Panc1 (cell line): ENCODE results near the gene AQP5. TPM values are rescaled to one million over a fixed set of nuclear protein-coding genes. Genes with fewer than 3 reads are reported as not detected.

Experiments used
- ATAC-seq: fragments of 200-7000 bp; cut with Tn5 transposase; 2 replicates; pipeline ENCODE4 v1.9.1; 2020; ENCODE audit warnings: mild to moderate bottlenecking, moderate library complexity
- BruUV-seq: library from RNA; stranded (reverse); fragments of 400-500 nt; replicated peaks from 2 replicates; lab custom pipeline; 2021; lab: Mats Ljungman, UMichigan
- CTCF ChIA-PET: fragments of 300-600 bp; sonication (Branson Sonifier 250); formaldehyde crosslinking; loops from one replicate; lab custom pipeline; 2022; ENCODE audit warnings: antibody characterized with exemption; lab: Charles Lee
- POLR2A ChIA-PET: fragments of 300-600 bp; sonication (Branson Sonifier 250); formaldehyde crosslinking; loops from one replicate; lab custom pipeline; 2022; ENCODE audit warnings: antibody characterized with exemption; lab: Charles Lee
- DNase-seq: peaks from one replicate; pipeline ENCODE4 v3.0.0-alpha.2; 2010; ENCODE audit warnings: low read depth, low spot score
- H3K27ac ChIP-seq: 2 replicates; pipeline ENCODE4 v1.5.1; 2011; ENCODE audit warnings: mild to moderate bottlenecking, low read length, inconsistent platforms
- H3K27me3 ChIP-seq: fragments of 200-500 bp; sonication (Bioruptor generic); 2 replicates; pipeline ENCODE4 v1.6.0; 2014; ENCODE audit warnings: low read length, inconsistent platforms; ENCODE audit not compliant: control insufficient read depth, insufficient read depth
- H3K36me3 ChIP-seq: fragments of 200-500 bp; sonication (Bioruptor generic); 2 replicates; pipeline ENCODE4 v1.5.1; 2014; ENCODE audit warnings: inconsistent platforms, mild to moderate bottlenecking, low read length, moderate library complexity; ENCODE audit not compliant: control insufficient read depth, insufficient read depth
- H3K4me1 ChIP-seq: 2 replicates; pipeline ENCODE4 v1.5.1; 2011; ENCODE audit warnings: inconsistent platforms, mild to moderate bottlenecking, low read length, moderate library complexity; ENCODE audit not compliant: control insufficient read depth, insufficient read depth
- H3K4me3 ChIP-seq, 2 experiments: 2 replicates each; pipeline ENCODE4 v1.5.1; 2011 to 2012; ENCODE audit warnings: low read depth in 2 of 2, low read length in 2 of 2, mild to moderate bottlenecking in 2 of 2, inconsistent platforms in 1 of 2, moderate library complexity in 1 of 2
- H3K9me3 ChIP-seq: fragments of 200-500 bp; sonication (Bioruptor generic); 2 replicates; pipeline ENCODE4 v1.5.1; 2014; ENCODE audit warnings: low read depth, mild to moderate bottlenecking, inconsistent platforms, low read length, moderate library complexity; ENCODE audit not compliant: control insufficient read depth, insufficient read depth
- POLR2AphosphoS5 ChIP-seq: IDR thresholded peaks from 2 replicates; pipeline ENCODE4 v1.6.1; 2012; ENCODE audit warnings: mild to moderate bottlenecking, low read depth, low read length, moderate library complexity
- SIN3A ChIP-seq: IDR thresholded peaks from 2 replicates; pipeline ENCODE4 v1.6.1; 2012; ENCODE audit warnings: low read depth, mild to moderate bottlenecking, low read length, moderate library complexity, borderline replicate concordance; ENCODE audit not compliant: insufficient read depth
- TCF7L2 ChIP-seq: IDR thresholded peaks from 2 replicates; pipeline ENCODE4 v1.6.1; 2011; ENCODE audit warnings: mild to moderate bottlenecking, low read depth, low read length, inconsistent platforms
- in situ Hi-C: cut with HindIII; loops from 2 replicates; pipeline ENCODE4 v1.10.0; 2016; ENCODE audit warnings: low sequenced_read_pairs, low pct_unique_long_range_greater_than_20kb
- intact Hi-C: fragments of 100-400 bp; cut with micrococcal nuclease; formaldehyde crosslinking; loops from one replicate; pipeline ENCODE4 v1.10.0; 2022; ENCODE audit not compliant: unreplicated experiment
- total RNA-seq: library from RNA; stranded (reverse); gene quantifications from one replicate; pipeline ENCODE4 v1.2.1, GENCODE V29; 2021; ENCODE audit not compliant: unreplicated experiment
- TF ChIP-seq, protein P1 (sequence below), 2 experiments: IDR thresholded peaks; 2 replicates each; pipeline ENCODE4 v1.6.1; 2011 to 2012; ENCODE audit warnings: low read depth in 2 of 2, control low read depth in 1 of 2, low read length in 1 of 2, mild to moderate bottlenecking in 1 of 2, moderate library complexity in 1 of 2; ENCODE audit not compliant: insufficient read depth in 1 of 2
- TF ChIP-seq, protein P2 (sequence below): fragments of 450-650 bp; IDR thresholded peaks from 2 replicates; pipeline ENCODE4 v1.5.1; 2017; ENCODE audit warnings: mild to moderate bottlenecking

Gene AQP5
- total RNA-seq, 1 experiment from 2014 or later = 0.72 TPM

DNA sequence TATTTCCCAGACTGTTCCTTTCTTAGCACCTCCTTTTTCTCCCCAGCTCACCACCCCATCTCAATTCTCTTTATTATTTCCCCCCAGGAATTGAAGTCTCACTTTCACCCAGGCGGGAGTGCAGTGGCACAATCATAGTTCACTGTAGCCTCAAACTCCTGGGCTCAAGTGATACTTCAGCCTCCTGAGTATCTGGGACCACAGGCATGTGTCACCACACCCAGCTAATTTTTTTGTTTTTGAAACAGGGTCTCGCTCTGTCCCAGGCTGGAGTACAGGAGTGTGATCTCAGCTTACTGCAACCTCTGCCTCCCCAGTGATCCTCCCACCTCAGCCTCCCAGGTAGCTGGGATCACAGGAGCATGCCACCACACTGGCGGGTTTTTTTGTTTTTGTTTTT is 52.7 kb downstream of the AQP5 start:
- Histone ChIP-seq H3K36me3 (peaks cover 17% of the 10 kb centered on the region; the same call in 1 of the 2 replicates), H3K27me3 (no peaks in the 10 kb centered on the region), H3K4me1 (peaks cover 5% of the 10 kb centered on the region; the same call in 1 of the 2 replicates), H3K27ac (no peak overlapping the region), H3K9me3 (no peaks in the 10 kb centered on the region), H3K4me3 (no peak overlapping the region)
- in situ Hi-C loops = no loop called here
- ATAC-seq (no peak), DNase-seq (no peak)
- TF ChIP-seq, protein P1, sequence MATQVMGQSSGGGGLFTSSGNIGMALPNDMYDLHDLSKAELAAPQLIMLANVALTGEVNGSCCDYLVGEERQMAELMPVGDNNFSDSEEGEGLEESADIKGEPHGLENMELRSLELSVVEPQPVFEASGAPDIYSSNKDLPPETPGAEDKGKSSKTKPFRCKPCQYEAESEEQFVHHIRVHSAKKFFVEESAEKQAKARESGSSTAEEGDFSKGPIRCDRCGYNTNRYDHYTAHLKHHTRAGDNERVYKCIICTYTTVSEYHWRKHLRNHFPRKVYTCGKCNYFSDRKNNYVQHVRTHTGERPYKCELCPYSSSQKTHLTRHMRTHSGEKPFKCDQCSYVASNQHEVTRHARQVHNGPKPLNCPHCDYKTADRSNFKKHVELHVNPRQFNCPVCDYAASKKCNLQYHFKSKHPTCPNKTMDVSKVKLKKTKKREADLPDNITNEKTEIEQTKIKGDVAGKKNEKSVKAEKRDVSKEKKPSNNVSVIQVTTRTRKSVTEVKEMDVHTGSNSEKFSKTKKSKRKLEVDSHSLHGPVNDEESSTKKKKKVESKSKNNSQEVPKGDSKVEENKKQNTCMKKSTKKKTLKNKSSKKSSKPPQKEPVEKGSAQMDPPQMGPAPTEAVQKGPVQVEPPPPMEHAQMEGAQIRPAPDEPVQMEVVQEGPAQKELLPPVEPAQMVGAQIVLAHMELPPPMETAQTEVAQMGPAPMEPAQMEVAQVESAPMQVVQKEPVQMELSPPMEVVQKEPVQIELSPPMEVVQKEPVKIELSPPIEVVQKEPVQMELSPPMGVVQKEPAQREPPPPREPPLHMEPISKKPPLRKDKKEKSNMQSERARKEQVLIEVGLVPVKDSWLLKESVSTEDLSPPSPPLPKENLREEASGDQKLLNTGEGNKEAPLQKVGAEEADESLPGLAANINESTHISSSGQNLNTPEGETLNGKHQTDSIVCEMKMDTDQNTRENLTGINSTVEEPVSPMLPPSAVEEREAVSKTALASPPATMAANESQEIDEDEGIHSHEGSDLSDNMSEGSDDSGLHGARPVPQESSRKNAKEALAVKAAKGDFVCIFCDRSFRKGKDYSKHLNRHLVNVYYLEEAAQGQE (IDR thresholded peaks at IDR 0.05; ENCODE audit: insufficient read depth in 1 of 2, low read depth in 2 of 2, low read length in 1 of 2) = no peak
- no peak for TF ChIP-seq SIN3A
- TF ChIP-seq, protein P2, sequence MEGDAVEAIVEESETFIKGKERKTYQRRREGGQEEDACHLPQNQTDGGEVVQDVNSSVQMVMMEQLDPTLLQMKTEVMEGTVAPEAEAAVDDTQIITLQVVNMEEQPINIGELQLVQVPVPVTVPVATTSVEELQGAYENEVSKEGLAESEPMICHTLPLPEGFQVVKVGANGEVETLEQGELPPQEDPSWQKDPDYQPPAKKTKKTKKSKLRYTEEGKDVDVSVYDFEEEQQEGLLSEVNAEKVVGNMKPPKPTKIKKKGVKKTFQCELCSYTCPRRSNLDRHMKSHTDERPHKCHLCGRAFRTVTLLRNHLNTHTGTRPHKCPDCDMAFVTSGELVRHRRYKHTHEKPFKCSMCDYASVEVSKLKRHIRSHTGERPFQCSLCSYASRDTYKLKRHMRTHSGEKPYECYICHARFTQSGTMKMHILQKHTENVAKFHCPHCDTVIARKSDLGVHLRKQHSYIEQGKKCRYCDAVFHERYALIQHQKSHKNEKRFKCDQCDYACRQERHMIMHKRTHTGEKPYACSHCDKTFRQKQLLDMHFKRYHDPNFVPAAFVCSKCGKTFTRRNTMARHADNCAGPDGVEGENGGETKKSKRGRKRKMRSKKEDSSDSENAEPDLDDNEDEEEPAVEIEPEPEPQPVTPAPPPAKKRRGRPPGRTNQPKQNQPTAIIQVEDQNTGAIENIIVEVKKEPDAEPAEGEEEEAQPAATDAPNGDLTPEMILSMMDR = no peak
- no peak for TF ChIP-seq POLR2AphosphoS5
- no peak for TF ChIP-seq TCF7L2
- intact Hi-C loops = no loop called here
- POLR2A ChIA-PET = no interaction called here
- no TSS peak for BruUV-seq
- CTCF ChIA-PET = interaction anchor here (0.6 to 0.8 kb wide), 3 partner anchors 46 to 251 kb away, joined by 3 to 12 read pairs (median 3); no protein-coding TSS in a partner anchor

Other genes with a start within 250 kb of the AQP5 start
- 525 TPM for gene TMBIM6, start 220.3 kb upstream of the AQP5 start, total RNA-seq
- gene NCKAP5L, start 133.5 kb upstream of the AQP5 start, total RNA-seq = 17.3 TPM
- gene BCDIN3D, start 118.8 kb upstream of the AQP5 start, total RNA-seq = 4.8 TPM
- 0.49 TPM for gene FAIM2, start 58.0 kb upstream of the AQP5 start, total RNA-seq
- 0.36 TPM for gene AQP2, start 11.1 kb upstream of the AQP5 start, total RNA-seq
- 0.31 TPM for gene AQP6, start 11.1 kb downstream of the AQP5 start, total RNA-seq
- gene RACGAP1, start 63.6 kb downstream of the AQP5 start, total RNA-seq = 147 TPM
- gene ASIC1, start 95.7 kb downstream of the AQP5 start, total RNA-seq = 13.5 TPM
- gene SMARCD1, start 123.5 kb downstream of the AQP5 start, total RNA-seq = 84.9 TPM
- gene GPD1, start 142.1 kb downstream of the AQP5 start, total RNA-seq = 0.28 TPM
- 74.5 TPM for gene COX14, start 150.4 kb downstream of the AQP5 start, total RNA-seq
- 50.5 TPM for gene CERS5, start 205.5 kb downstream of the AQP5 start, total RNA-seq